ENCODE measurements around the gene HCFC1R1. TPM values are rescaled to one million over a fixed set of nuclear protein-coding genes. Genes with fewer than 3 reads are reported as not detected.

The HCFC1R1 gene
- total RNA-seq, 1 experiment from 2014 or later: 76.0 TPM

GRCh38 chr16:2982402-2982801 is 41.3 kb downstream of the HCFC1R1 start:
- peaks cover 24% of the 10 kb centered on the region for H3K4me1 Mint-ChIP-seq
- peak overlapping the region; percentile 75 for H3K27ac Mint-ChIP-seq
- ChIA-PET CTCF (interaction anchor here (0.6 to 3.9 kb wide), 16 partner anchors 9 to 107 kb away, joined by 3 to 43 read pairs (median 4); partner anchors contain the start of genes KREMEN2 and TNFRSF12A), POLR2A (interaction anchor here (1.0 to 2.8 kb wide), 2 partner anchors 13 to 25 kb away, joined by 3 to 11 read pairs; partner anchors contain the start of gene PAQR4)
- no peaks in the 10 kb centered on the region for H3K36me3 Mint-ChIP-seq
- H3K9me3 Mint-ChIP-seq: no peaks in the 10 kb centered on the region
- H3K4me3 Mint-ChIP-seq: peak overlapping the region; percentile 79
- no peak for ATAC-seq
- peaks cover 6% of the 10 kb centered on the region; the same call in 1 of the 2 replicates for H3K27me3 Mint-ChIP-seq (ENCODE audit: low read depth)
- TF ChIP-seq ZNF512 (CRISPR knock-in tag; IDR thresholded peaks at IDR 0.05; ENCODE audit: borderline replicate concordance) (0 out of 2 replicates have a peak, but pooled peaks have one; percentile 73), NFE2L1 (CRISPR knock-in tag; IDR thresholded peaks at IDR 0.05) (no peak), ZNF263 (CRISPR knock-in tag; IDR thresholded peaks at IDR 0.05; ENCODE audit: low read depth) (no peak)
- DNase-seq (ENCODE audit: low spot score): no peak

DNA sequence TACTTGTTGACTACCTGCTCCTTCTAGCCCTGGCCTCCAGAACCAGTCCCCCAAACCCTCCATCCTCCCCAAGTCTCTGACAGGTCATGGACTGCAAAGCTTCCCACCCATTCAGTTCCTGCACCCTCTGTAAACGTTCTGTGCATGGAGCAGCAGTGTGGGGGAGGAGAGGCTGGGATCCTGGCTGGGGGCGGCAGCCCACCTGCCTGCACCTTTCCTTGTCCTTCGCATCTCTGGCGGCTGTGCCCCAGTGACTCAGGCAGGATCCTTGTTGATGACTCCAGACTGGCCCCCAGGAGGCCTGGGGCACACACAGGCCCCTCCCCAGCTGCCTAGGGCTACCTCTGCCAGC is 41.9 kb downstream of the HCFC1R1 start:
- Mint-ChIP-seq H3K27ac (peak overlapping the region; percentile 91), H3K36me3 (no peaks in the 10 kb centered on the region), H3K4me3 (peak overlapping the region; percentile 79), H3K9me3 (no peaks in the 10 kb centered on the region), H3K27me3 (ENCODE audit: low read depth) (peaks cover 6% of the 10 kb centered on the region; the same call in 1 of the 2 replicates), H3K4me1 (peaks cover 24% of the 10 kb centered on the region)
- DNase-seq (ENCODE audit: low spot score): no peak
- peak; percentile 2 for ATAC-seq
- POLR2A ChIA-PET: interaction anchor here (1.1 to 2.8 kb wide), 6 partner anchors 9 to 45 kb away, joined by 3 to 11 read pairs (median 8); partner anchors contain the start of gene PAQR4
- CTCF ChIA-PET: interaction anchor here (0.5 to 3.9 kb wide), 15 partner anchors 10 to 618 kb away, joined by 3 to 46 read pairs (median 11); partner anchors contain the start of genes KREMEN2 and TNFRSF12A
- TF ChIP-seq ZNF416 (CRISPR knock-in tag; IDR thresholded peaks at IDR 0.05) (no peak), HMGA2 (CRISPR knock-in tag; IDR thresholded peaks at IDR 0.05) (no peak), FOXP1 (CRISPR knock-in tag; IDR thresholded peaks at IDR 0.05; ENCODE audit: borderline replicate concordance) (peak; percentile 49; the same call in 1 of the 2 replicates), FOXK1 (CRISPR knock-in tag; IDR thresholded peaks at IDR 0.05) (0 out of 2 replicates have a peak, but pooled peaks have one; percentile 17), CREM (CRISPR knock-in tag; IDR thresholded peaks at IDR 0.05) (no peak), JUN (CRISPR knock-in tag; IDR thresholded peaks at IDR 0.05) (no peak), SP1 (CRISPR knock-in tag; conservative IDR thresholded peaks at IDR 0.05) (peak; percentile 42; the same call in 1 of the 2 replicates)
- TF ChIP-seq, protein P1, sequence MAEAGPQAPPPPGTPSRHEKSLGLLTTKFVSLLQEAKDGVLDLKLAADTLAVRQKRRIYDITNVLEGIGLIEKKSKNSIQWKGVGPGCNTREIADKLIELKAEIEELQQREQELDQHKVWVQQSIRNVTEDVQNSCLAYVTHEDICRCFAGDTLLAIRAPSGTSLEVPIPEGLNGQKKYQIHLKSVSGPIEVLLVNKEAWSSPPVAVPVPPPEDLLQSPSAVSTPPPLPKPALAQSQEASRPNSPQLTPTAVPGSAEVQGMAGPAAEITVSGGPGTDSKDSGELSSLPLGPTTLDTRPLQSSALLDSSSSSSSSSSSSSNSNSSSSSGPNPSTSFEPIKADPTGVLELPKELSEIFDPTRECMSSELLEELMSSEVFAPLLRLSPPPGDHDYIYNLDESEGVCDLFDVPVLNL (CRISPR knock-in tag; IDR thresholded peaks at IDR 0.05; ENCODE audit: borderline replicate concordance, low read depth): no peak
- TF ChIP-seq, protein P2, sequence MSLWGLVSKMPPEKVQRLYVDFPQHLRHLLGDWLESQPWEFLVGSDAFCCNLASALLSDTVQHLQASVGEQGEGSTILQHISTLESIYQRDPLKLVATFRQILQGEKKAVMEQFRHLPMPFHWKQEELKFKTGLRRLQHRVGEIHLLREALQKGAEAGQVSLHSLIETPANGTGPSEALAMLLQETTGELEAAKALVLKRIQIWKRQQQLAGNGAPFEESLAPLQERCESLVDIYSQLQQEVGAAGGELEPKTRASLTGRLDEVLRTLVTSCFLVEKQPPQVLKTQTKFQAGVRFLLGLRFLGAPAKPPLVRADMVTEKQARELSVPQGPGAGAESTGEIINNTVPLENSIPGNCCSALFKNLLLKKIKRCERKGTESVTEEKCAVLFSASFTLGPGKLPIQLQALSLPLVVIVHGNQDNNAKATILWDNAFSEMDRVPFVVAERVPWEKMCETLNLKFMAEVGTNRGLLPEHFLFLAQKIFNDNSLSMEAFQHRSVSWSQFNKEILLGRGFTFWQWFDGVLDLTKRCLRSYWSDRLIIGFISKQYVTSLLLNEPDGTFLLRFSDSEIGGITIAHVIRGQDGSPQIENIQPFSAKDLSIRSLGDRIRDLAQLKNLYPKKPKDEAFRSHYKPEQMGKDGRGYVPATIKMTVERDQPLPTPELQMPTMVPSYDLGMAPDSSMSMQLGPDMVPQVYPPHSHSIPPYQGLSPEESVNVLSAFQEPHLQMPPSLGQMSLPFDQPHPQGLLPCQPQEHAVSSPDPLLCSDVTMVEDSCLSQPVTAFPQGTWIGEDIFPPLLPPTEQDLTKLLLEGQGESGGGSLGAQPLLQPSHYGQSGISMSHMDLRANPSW (CRISPR knock-in tag; conservative IDR thresholded peaks at IDR 0.05; ENCODE audit: low read depth): no peak

DNA sequence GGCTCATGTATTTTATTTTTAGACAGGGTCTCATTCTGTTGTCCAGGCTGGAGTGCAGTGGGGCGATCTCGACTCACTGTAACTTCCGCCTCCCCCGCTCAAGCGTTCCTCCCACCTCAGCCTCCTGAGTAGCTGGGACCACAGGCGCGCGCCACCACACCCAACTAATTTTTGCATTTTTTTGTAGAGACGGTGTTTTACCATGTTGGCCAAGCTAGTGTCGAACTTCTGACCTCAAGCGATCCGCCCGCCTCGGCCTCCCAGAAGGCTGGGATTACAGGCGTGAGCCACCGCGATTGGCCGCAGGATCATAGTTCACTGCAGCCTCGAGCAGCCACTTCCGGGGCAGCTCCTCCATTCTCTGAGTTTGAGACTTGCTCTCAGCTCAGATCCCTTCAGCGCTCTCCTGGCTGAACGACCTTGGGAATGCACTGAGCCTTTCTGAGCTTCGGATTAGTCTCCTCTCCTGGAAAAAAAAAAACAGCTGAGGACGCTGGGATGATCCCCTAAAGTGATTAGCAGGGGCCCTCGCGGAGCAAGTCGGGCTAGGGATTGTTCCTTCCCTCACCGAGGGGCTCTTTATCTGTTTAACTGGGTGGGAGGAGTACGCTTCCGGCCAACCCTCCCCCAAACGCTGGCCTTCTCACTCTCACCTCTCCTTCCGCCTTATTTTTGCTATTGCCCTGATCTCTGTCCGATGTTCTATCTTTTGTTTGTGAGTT is 42.4 kb downstream of the HCFC1R1 start:
- CTCF ChIA-PET: interaction anchor here (0.5 to 3.9 kb wide), 17 partner anchors 9 to 618 kb away, joined by 3 to 46 read pairs (median 4); partner anchors contain the start of genes KREMEN2 and TNFRSF12A
- POLR2A ChIA-PET: interaction anchor here (0.7 to 2.8 kb wide), 8 partner anchors 9 to 46 kb away, joined by 3 to 11 read pairs (median 5); partner anchors contain the start of gene PAQR4
- Mint-ChIP-seq H3K27ac (peak overlapping the region; percentile 91), H3K27me3 (ENCODE audit: low read depth) (peaks cover 6% of the 10 kb centered on the region; the same call in 1 of the 2 replicates), H3K4me3 (peak overlapping the region; percentile 79), H3K36me3 (no peaks in the 10 kb centered on the region), H3K4me1 (peaks cover 24% of the 10 kb centered on the region), H3K9me3 (no peaks in the 10 kb centered on the region)
- ATAC-seq (peak; percentile 10), DNase-seq (ENCODE audit: low spot score) (no peak)
- TF ChIP-seq NR3C1 (CRISPR knock-in tag; conservative IDR thresholded peaks at IDR 0.05; ENCODE audit: low read depth) (no peak), OVOL2 (CRISPR knock-in tag; IDR thresholded peaks at IDR 0.05; ENCODE audit: borderline replicate concordance) (no peak), SMAD4 (CRISPR knock-in tag; IDR thresholded peaks at IDR 0.05) (no peak), FOXP1 (CRISPR knock-in tag; IDR thresholded peaks at IDR 0.05; ENCODE audit: borderline replicate concordance) (no peak), ZSCAN18 (CRISPR knock-in tag; IDR thresholded peaks at IDR 0.05) (no peak), HMGA2 (CRISPR knock-in tag; IDR thresholded peaks at IDR 0.05) (no peak), ZNF416 (CRISPR knock-in tag; IDR thresholded peaks at IDR 0.05) (no peak), SMAD3 (CRISPR knock-in tag; IDR thresholded peaks at IDR 0.05; ENCODE audit: borderline replicate concordance) (no peak)
- TF ChIP-seq, protein P3, sequence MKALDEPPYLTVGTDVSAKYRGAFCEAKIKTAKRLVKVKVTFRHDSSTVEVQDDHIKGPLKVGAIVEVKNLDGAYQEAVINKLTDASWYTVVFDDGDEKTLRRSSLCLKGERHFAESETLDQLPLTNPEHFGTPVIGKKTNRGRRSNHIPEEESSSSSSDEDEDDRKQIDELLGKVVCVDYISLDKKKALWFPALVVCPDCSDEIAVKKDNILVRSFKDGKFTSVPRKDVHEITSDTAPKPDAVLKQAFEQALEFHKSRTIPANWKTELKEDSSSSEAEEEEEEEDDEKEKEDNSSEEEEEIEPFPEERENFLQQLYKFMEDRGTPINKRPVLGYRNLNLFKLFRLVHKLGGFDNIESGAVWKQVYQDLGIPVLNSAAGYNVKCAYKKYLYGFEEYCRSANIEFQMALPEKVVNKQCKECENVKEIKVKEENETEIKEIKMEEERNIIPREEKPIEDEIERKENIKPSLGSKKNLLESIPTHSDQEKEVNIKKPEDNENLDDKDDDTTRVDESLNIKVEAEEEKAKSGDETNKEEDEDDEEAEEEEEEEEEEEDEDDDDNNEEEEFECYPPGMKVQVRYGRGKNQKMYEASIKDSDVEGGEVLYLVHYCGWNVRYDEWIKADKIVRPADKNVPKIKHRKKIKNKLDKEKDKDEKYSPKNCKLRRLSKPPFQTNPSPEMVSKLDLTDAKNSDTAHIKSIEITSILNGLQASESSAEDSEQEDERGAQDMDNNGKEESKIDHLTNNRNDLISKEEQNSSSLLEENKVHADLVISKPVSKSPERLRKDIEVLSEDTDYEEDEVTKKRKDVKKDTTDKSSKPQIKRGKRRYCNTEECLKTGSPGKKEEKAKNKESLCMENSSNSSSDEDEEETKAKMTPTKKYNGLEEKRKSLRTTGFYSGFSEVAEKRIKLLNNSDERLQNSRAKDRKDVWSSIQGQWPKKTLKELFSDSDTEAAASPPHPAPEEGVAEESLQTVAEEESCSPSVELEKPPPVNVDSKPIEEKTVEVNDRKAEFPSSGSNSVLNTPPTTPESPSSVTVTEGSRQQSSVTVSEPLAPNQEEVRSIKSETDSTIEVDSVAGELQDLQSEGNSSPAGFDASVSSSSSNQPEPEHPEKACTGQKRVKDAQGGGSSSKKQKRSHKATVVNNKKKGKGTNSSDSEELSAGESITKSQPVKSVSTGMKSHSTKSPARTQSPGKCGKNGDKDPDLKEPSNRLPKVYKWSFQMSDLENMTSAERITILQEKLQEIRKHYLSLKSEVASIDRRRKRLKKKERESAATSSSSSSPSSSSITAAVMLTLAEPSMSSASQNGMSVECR (CRISPR knock-in tag; IDR thresholded peaks at IDR 0.05; ENCODE audit: borderline replicate concordance): no peak
